Activated CD8-positive, alpha-beta memory T cell treated with anti-CD3 and anti-CD28 coated beads, Interleukin-2, amount 50 U/mL, for 24 hours (primary cell): ENCODE measurements around the gene ZNF207.
"Not testable (repeated sequence)": the region's sequence is repeated elsewhere in the genome, so short reads cannot be mapped to it uniquely, and the experiment has no call there.

Experiments used
- DNase-seq: peaks from one replicate; pipeline ENCODE4 v3.0.0-alpha.2; 2020; ENCODE audit errors: extremely low read depth

The ZNF207 gene

GRCh38 chr17:32335687-32336086 lies 14.3 kb upstream of the ZNF207 start:
- DNase-seq = no peak

DNA sequence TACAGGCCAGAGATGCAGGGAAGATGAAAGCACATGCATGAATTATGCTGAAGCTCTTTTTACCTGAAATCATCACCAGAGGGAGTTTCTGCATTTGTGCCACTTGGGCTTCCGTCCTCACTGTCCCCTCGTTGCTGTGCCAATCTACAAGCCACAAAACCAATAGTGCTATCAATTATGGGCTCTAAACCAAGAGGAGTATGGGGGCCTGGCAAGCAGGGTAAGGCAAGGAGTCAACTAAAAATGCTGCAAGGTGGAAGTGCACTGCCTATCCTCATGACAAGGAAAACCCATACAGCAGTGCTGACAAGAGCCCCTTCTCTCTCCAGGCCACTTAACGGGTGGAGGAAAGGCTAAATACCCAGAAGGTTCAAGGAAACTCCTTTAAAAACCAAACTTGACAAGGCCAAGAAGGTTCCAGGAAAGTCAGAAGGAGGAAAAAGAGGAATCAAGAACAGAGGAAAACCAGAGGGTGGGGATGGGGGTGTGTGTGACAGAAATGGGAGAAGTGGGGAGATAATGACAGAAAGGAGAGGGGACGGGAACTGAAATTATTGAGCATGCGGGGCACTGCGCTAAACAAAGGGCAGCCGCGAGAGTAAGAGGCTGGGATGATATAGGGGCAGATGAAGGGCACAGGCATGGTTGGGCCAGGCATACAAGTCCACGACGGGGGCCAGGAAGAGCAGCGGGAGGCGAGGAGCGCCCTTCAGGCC lies 8.7 kb upstream of the ZNF207 start:
- DNase-seq = peak; percentile 33

DNA sequence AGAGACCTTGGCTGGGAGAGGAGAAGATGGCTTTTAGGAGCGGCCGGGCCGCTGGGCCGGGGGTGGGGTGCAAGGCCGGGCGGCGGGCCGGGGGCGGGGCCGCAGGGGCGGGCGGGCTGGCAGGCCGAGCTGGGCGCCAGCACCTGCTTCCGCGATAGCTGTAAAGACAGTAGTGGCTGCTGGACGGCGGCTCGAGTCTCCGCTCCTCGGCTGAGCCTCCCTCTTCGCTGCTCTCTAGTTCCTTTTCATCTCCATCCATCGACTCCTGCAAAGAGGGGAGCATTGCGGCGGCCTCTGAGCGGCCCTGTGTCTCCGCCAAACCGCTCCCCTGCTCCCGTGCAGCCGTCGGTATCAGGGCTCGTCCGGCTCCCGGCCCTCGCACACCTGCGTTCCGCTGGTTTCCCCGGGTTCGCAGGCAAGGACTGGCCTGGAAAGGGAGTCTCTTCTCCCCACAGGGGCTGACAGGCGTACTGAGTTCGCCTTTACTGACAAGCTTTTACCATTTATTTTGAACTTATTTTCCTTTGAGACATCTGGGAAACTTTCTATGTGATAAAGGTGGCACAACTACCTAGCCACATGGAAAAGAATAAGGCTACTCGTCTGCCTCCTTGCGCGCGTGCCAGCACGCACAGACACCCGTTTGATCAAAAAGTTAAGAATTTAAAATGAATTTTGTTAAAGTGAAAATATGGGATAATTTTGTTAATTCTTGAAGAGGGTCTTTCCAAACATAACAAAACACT lies 7.9 kb upstream of the ZNF207 start, which contains the start of gene C17orf75:
Gene C17orf75 (minus strand): TSS at position 317 of the 746 bp plus-strand sequence. CDS start 34 bp downstream, at position 283.
- peak; percentile 54 for DNase-seq

DNA sequence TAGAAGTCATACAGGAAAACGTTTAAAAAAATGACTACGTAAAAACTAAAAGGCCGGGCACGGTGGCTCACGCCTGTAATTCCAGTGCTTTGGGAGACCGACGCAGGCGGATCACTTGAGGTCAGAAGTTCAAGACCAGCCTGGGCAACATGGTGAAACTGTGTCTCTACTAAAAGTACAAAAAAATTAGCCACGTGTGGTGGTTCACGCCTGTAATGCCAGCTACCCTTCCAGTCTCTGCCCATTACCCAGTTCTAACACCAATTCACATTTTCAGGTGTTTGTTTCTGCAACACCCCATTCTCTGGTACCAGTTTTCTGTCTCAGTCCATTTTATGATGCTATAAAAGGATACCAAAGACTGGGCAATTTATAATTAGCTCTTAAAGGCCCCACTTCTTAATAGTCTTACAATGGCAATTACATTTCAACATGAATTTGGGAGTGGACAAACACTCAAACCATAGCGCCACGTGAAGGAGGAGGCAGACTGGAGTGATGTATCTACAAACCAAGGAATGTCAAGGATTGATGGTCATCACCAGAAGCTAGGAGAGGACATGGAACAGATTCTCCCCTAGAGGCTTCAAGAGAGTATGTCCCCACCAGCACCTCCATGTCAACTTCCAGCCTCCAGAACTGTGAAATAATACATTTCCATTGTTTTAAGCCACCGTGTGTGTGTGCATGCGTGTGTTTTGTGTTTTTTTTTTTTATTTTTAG lies 7.2 kb upstream of the ZNF207 start:
- DNase-seq = no peak

DNA sequence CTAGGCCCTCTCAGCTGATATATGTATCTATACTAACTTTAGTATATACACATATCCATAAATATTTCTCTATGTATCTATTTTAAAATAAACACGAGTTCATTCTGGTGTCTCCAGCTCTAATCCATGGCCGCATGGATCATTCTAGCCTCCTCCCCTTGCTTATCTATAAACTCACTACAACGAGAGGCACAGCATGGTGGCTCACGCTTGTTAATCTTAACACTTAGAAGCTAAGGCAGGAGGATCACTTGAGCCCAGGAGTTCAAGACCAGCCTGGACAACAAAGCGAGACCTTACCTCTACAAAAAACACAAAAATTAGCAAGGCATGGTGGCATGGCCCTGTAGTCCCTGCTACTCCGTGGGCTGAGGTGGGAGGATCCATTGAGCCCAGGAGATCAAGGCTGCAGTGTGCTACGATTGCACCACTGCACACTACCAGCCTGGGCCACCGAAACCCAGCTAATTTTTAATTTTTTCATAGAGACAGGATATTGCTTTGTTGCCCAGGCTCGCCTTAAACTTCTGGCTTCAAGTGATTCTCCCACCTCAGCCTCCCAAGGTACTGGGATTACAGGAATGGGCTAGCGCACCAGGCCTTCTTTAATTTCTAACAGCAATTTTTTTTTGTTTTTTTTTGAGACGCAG lies 3.9 kb upstream of the ZNF207 start:
- no peak for DNase-seq

- DNase-seq = no peak
Observed at GRCh38 chr17:32348483-32348800, 1.5 kb upstream of the ZNF207 start.

DNA sequence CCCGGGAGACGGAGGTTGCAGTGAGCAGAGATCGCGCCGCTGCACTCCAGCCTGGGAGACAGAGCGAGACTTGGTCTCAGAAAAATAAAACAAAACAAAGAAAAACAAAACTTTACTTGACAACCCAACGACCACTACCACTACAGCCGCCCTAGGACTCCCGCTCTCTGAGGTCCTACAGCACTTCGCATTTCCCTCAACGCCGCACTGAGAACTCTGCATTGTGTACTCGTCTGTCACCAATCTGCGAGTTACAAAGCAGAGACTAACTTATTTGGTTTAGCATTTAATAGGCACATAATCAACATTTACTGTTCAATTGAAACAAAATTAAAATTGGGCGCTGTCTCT lies 479 bp upstream of the ZNF207 start:
- no peak for DNase-seq

GRCh38 chr17:32350666-32351418 lies 885 bp downstream of the ZNF207 start:
- DNase-seq = no peak

- DNase-seq = not testable (repeated sequence)
Observed at GRCh38 chr17:32352734-32353133, 2.8 kb downstream of the ZNF207 start.

GRCh38 chr17:32355649-32356377 lies 5.9 kb downstream of the ZNF207 start:
- no peak for DNase-seq

DNA sequence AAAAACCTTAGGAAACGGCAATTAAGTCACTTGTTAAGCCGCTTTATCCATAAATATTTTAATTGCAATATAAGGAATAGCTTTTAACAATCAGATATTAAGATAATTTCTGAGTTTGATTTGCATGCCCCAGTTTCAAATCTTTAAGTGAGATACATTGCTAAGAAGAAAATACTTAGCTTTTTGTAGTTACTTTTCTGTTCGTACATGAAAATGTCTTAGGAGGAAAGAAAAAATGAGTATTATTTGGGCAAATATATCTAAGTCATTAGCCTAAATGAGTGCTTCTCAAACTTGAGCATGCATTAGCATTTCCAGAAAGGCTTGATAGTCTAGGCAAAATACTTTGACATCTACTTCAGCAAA lies 6.4 kb downstream of the ZNF207 start:
- no peak for DNase-seq

DNA sequence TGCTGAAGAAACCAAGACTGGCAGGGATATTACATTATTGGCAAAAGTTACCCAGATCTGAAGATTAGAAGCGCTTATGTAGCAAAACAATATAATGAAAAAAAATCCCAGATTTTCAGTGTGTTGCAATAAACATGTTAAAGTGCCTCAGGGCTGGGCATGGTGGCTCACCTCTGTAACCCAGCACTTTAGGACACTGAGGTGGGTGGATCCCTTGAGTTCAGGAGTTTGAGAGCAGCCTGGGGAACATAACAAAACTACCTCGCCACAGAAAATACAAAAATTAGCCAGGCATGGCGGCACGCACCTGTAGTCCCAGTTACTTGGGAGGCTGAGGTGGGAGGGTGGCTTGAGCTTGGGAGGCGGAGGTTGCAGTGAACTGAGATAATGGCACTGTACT lies 6.8 kb downstream of the ZNF207 start:
- DNase-seq = no peak

DNA sequence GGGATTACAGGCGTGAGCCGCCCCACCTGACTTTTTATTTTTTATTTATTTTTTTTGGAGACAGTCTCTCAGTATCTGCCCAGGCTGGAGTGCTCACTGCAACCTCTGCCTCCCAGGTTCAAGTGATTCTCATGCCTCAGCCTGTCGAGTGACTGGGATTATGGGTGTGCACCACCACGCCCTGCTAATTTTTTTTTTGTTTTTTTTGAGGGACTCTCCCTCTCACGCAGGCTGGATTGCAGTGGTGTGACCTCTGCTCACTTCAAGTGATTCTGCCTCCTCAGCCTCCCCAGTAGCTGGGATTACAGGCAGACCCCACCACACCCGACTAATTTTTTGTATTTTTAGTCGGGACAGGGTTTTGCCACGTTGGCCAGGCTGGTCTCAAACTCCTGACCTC lies 7.7 kb downstream of the ZNF207 start:
- DNase-seq = no peak

GRCh38 chr17:32361270-32361669 lies 11.3 kb downstream of the ZNF207 start:
- DNase-seq = no peak

DNA sequence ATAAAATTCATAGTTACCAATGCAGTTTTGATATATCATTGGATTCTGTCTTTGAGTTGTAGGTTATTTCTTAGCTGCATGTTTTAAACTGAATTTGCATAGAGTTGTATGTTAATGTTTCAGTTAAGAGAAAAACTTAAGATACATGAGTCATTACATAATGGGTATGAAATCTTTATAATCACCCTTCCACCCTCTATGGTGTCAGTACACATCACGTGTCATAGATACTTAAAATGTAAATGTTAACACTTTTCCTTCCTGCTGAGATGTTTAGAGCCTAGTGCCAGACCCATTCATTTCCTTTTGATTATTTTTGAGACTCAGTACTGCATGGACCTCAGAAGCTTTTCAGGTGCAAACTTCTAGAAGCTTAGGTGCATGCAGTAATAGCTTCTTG lies 20.5 kb downstream of the ZNF207 start:
- DNase-seq = no peak

- no peak for DNase-seq
Observed at GRCh38 chr17:32382526-32383223, 32.7 kb downstream of the ZNF207 start.

- no peak for DNase-seq
Observed at GRCh38 chr17:32383926-32384434, 34.0 kb downstream of the ZNF207 start.

DNA sequence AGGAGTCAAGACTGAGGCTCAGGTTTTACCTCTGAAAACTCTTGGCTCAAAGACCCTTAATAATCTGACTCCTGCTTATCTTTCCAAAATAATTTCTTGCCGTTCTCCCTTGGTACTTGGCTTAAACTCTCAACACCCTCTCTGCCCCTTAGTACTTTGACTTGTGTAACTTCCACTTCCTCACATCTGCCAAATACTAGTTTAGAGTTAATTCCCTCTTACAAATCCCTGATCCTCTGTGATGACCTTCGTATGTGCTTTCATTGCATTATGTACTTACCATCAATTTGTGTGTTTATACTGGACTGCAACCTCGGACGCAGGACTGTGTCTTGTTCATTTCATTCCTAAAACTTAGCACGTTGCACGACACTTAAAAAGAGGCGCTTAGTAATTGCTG lies 35.2 kb downstream of the ZNF207 start:
- DNase-seq = no peak

- no peak for DNase-seq
Observed at GRCh38 chr17:32385971-32386370, 36.0 kb downstream of the ZNF207 start.

- DNase-seq = no peak
Observed at GRCh38 chr17:32386844-32387243, 36.9 kb downstream of the ZNF207 start.
